Keratinocyte (primary cell): ENCODE data around the gene SEMA3E. TPM values are rescaled to one million over a fixed set of nuclear protein-coding genes. Genes with fewer than 3 reads are reported as not detected.

Experiments
- DNase-seq: peaks from one replicate; pipeline ENCODE4 v3.0.0-alpha.2; 2011; ENCODE audit warnings: low read depth, missing footprints, low spot score
- FAIRE-seq: peaks from 2 replicates; lab custom pipeline; 2011; peaks lifted over from hg19 to GRCh38; lab: Jason Lieb, UNC
- H2AFZ ChIP-seq: 2 replicates; pipeline ENCODE4 v1.6.0; 2012; ENCODE audit warnings: low read length, control low read depth, inconsistent platforms; ENCODE audit not compliant: control insufficient read depth
- H3K27ac ChIP-seq: 2 replicates; pipeline ENCODE4 v1.5.1; 2011; ENCODE audit warnings: low read length; ENCODE audit not compliant: control insufficient read depth, insufficient read depth
- H3K27me3 ChIP-seq: 3 replicates; pipeline ENCODE4 v1.6.0; 2011; ENCODE audit warnings: low read length; ENCODE audit not compliant: control insufficient read depth, insufficient read depth; ENCODE audit errors: extremely low read depth
- H3K36me3 ChIP-seq, 2 experiments: 2 replicates in 1 of 2; 3 replicates in 1 of 2; pipeline ENCODE4 v1.5.1; 2011; ENCODE audit warnings: low read length in 2 of 2, mild to moderate bottlenecking in 1 of 2; ENCODE audit not compliant: control insufficient read depth in 2 of 2, insufficient read depth in 2 of 2; ENCODE audit errors: extremely low read depth in 1 of 2
- H3K4me1 ChIP-seq: 3 replicates; pipeline ENCODE4 v1.5.1; 2011; ENCODE audit warnings: low read length; ENCODE audit not compliant: control insufficient read depth, insufficient read depth; ENCODE audit errors: extremely low read depth
- H3K4me2 ChIP-seq: 3 replicates; pipeline ENCODE4 v1.6.0; 2011; ENCODE audit warnings: low read depth, low read length; ENCODE audit not compliant: control insufficient read depth, insufficient read depth; ENCODE audit errors: extremely low read depth
- H3K4me3 ChIP-seq, 3 experiments: fragments of 200-600 bp in 1 of 3; sonication (generic) in 1 of 3; 2 replicates in 2 of 3; 3 replicates in 1 of 3; pipeline ENCODE4 v1.5.1; 2011 to 2016; ENCODE audit warnings: low read length in 3 of 3, mild to moderate bottlenecking in 3 of 3, control low read depth in 2 of 3, inconsistent platforms in 1 of 3, low read depth in 1 of 3, mixed read lengths in 1 of 3, mixed run types in 1 of 3, moderate library complexity in 1 of 3; ENCODE audit not compliant: control insufficient read depth in 2 of 3, insufficient read depth in 2 of 3; ENCODE audit errors: extremely low read depth in 1 of 3
- H3K79me2 ChIP-seq: 2 replicates; pipeline ENCODE4 v1.6.0; 2012; ENCODE audit warnings: low read length; ENCODE audit not compliant: control insufficient read depth, insufficient read depth
- H3K9ac ChIP-seq: 3 replicates; pipeline ENCODE4 v1.6.0; 2011; ENCODE audit warnings: low read length; ENCODE audit not compliant: control insufficient read depth, insufficient read depth; ENCODE audit errors: extremely low read depth
- H3K9me1 ChIP-seq: 3 replicates; pipeline ENCODE4 v1.6.0; 2011; ENCODE audit warnings: low read length; ENCODE audit not compliant: control insufficient read depth, insufficient read depth; ENCODE audit errors: extremely low read depth
- H3K9me3 ChIP-seq: 2 replicates; pipeline ENCODE4 v1.5.1; 2012; ENCODE audit warnings: low read depth, low read length; ENCODE audit not compliant: control insufficient read depth
- H4K20me1 ChIP-seq: 3 replicates; pipeline ENCODE4 v1.6.0; 2011; ENCODE audit warnings: low read length; ENCODE audit not compliant: control insufficient read depth, insufficient read depth; ENCODE audit errors: extremely low read depth
- EZH2 ChIP-seq: IDR thresholded peaks from one replicate; pipeline ENCODE4 v1.6.1; 2012; ENCODE audit warnings: inconsistent platforms, mild to moderate bottlenecking, low read length, moderate library complexity
- dilution Hi-C: fragments of 300-500 bp; cut with MboI; formaldehyde crosslinking; loops from one replicate; pipeline ENCODE4 v1.7.0; 2020; ENCODE audit warnings: low sequenced_read_pairs; ENCODE audit not compliant: extremely low pct_ligation_motif_present
- polyA plus RNA-seq, 5 experiments: library from polyadenylated mRNA; depleted of rRNA in 3 of 5; stranded (reverse) in 3 of 5; stranded (forward) in 1 of 5; unstranded in 1 of 5; fragments of >200 nt; gene quantifications; 1 replicate in 1 of 5; 2 replicates in 3 of 5; 3 replicates in 1 of 5; pipeline versions ENCODE4 v1.2.1 to v1.2.3, GENCODE V29; 2011 to 2012; ENCODE audit warnings: missing spikeins in 2 of 5, low read depth in 1 of 5, low replicate concordance in 1 of 5
- TF ChIP-seq, protein P1 (sequence below), 3 experiments: IDR thresholded peaks in 1 of 3; conservative IDR thresholded peaks in 1 of 3; optimal IDR thresholded peaks in 1 of 3; 2 replicates in 2 of 3; 3 replicates in 1 of 3; pipeline versions ENCODE3 to v1.5.1; 2011; ENCODE audit warnings: low read length in 3 of 3, mild to moderate bottlenecking in 3 of 3, moderate library complexity in 2 of 3, control low read depth in 1 of 3, inconsistent platforms in 1 of 3; ENCODE audit not compliant: insufficient read depth in 2 of 3; ENCODE audit errors: extremely low read depth in 1 of 3

The SEMA3E gene
- polyA plus RNA-seq, 1 donor (not counting 4 experiments of a cell fraction or from before 2014, with no cell fraction given): 0.21 TPM

DNA sequence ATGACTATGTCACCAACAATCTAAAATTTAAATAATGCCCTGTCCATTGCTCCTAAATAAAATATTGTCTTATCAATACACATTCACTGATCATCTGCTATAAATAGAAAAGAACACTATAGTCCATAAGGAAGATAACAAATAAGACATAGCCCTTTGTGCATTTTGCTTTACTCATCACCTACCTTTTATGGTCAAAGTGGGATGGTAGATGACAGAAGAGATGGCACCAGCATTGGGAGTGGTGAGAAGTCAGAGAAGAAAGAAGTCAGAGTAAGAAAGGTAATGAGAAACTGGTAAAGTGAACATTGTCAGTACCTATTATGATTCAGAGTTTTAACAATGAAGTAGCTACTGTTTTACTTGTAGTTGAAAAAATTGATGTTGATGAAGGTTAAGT lies 31.1 kb downstream of the SEMA3E start:
- Histone ChIP-seq H3K27ac (no peak overlapping the region), H3K9me1 (no peaks in the 10 kb centered on the region), H3K27me3 (no peaks in the 10 kb centered on the region), H3K9me3 (no peaks in the 10 kb centered on the region), H3K9ac (no peak overlapping the region), H3K4me3 (no peak overlapping the region), H3K4me2 (no peak overlapping the region), H3K4me1 (no peaks in the 10 kb centered on the region), H3K36me3 (no peaks in the 10 kb centered on the region), H4K20me1 (no peaks in the 10 kb centered on the region), H2AFZ (no peak overlapping the region), H3K79me2 (no peaks in the 10 kb centered on the region)
- dilution Hi-C loops: no loop called here
- DNase-seq (no peak), FAIRE-seq (no peak)
- TF ChIP-seq, protein P1, sequence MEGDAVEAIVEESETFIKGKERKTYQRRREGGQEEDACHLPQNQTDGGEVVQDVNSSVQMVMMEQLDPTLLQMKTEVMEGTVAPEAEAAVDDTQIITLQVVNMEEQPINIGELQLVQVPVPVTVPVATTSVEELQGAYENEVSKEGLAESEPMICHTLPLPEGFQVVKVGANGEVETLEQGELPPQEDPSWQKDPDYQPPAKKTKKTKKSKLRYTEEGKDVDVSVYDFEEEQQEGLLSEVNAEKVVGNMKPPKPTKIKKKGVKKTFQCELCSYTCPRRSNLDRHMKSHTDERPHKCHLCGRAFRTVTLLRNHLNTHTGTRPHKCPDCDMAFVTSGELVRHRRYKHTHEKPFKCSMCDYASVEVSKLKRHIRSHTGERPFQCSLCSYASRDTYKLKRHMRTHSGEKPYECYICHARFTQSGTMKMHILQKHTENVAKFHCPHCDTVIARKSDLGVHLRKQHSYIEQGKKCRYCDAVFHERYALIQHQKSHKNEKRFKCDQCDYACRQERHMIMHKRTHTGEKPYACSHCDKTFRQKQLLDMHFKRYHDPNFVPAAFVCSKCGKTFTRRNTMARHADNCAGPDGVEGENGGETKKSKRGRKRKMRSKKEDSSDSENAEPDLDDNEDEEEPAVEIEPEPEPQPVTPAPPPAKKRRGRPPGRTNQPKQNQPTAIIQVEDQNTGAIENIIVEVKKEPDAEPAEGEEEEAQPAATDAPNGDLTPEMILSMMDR (optimal IDR thresholded peaks at IDR 0.05 in 1 of 3, IDR thresholded peaks at IDR 0.05 in 1 of 3, conservative IDR thresholded peaks at IDR 0.05 in 1 of 3; ENCODE audit: extremely low read depth in 1 of 3, insufficient read depth in 2 of 3, low read length in 3 of 3): no peak

GRCh38 chr7:83614112-83614511 lies 34.8 kb downstream of the SEMA3E start:
- Histone ChIP-seq H3K27me3 (no peaks in the 10 kb centered on the region), H3K9ac (no peak overlapping the region), H3K36me3 (no peaks in the 10 kb centered on the region), H3K4me2 (no peak overlapping the region), H2AFZ (no peak overlapping the region), H3K4me1 (no peaks in the 10 kb centered on the region), H3K9me3 (no peaks in the 10 kb centered on the region), H4K20me1 (no peaks in the 10 kb centered on the region), H3K79me2 (no peaks in the 10 kb centered on the region), H3K4me3 (no peak overlapping the region), H3K9me1 (no peaks in the 10 kb centered on the region), H3K27ac (no peak overlapping the region)
- DNase-seq: no peak
- dilution Hi-C loops: no loop called here
- FAIRE-seq: no peak
- TF ChIP-seq, protein P1 (optimal IDR thresholded peaks at IDR 0.05 in 1 of 3, IDR thresholded peaks at IDR 0.05 in 1 of 3, conservative IDR thresholded peaks at IDR 0.05 in 1 of 3; ENCODE audit: extremely low read depth in 1 of 3, insufficient read depth in 2 of 3, low read length in 3 of 3): no peak
- TF ChIP-seq EZH2: no peak
